Measurements from ENCODE around the gene RC3H1.

DNA sequence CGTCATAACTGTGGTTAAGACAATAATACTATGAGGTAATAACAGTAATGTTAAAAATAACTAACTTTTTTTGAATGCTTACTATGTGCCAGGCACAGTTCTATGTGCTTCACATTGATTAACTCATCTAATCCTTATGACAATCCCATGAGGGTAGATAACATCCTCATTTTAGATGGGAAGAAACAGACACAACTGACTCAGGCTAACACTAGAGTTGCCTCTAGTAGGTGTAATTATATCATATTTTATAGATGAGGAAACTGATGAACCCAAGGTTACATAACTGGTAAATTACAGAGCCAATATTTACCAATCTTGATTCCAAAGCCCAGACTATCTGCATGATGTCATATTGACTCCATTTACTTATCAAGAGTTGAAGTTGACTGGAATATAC, 128.5 kb downstream of the RC3H1 start:
- TF ChIP-seq NFRKB (IDR thresholded peaks at IDR 0.05; ENCODE audit: low read depth) (no peak), POLR2AphosphoS5 (IDR thresholded peaks at IDR 0.05; ENCODE audit: control insufficient read depth, insufficient read depth, low read depth, low read length) (no peak), SIN3A (IDR thresholded peaks at IDR 0.05; ENCODE audit: borderline replicate concordance in 2 of 2, control insufficient read depth in 1 of 2, low read depth in 2 of 2, low read length in 2 of 2) (no peak), ELF1 (tag; IDR thresholded peaks at IDR 0.05) (no peak), BHLHE40 (IDR thresholded peaks at IDR 0.05; ENCODE audit: low read length) (no peak), JUND (IDR thresholded peaks at IDR 0.05; ENCODE audit: borderline replicate concordance, low read depth, low read length) (no peak), JUND (tag; IDR thresholded peaks at IDR 0.05; ENCODE audit: borderline replicate concordance, low read depth, low read length) (no peak)
- TF ChIP-seq, protein P1, sequence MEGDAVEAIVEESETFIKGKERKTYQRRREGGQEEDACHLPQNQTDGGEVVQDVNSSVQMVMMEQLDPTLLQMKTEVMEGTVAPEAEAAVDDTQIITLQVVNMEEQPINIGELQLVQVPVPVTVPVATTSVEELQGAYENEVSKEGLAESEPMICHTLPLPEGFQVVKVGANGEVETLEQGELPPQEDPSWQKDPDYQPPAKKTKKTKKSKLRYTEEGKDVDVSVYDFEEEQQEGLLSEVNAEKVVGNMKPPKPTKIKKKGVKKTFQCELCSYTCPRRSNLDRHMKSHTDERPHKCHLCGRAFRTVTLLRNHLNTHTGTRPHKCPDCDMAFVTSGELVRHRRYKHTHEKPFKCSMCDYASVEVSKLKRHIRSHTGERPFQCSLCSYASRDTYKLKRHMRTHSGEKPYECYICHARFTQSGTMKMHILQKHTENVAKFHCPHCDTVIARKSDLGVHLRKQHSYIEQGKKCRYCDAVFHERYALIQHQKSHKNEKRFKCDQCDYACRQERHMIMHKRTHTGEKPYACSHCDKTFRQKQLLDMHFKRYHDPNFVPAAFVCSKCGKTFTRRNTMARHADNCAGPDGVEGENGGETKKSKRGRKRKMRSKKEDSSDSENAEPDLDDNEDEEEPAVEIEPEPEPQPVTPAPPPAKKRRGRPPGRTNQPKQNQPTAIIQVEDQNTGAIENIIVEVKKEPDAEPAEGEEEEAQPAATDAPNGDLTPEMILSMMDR (IDR thresholded peaks at IDR 0.05 in 2 of 3, conservative IDR thresholded peaks at IDR 0.05 in 1 of 3; ENCODE audit: insufficient read depth in 2 of 3, low read depth in 1 of 3, low read length in 3 of 3), result no peak
- TF ChIP-seq, protein P2, sequence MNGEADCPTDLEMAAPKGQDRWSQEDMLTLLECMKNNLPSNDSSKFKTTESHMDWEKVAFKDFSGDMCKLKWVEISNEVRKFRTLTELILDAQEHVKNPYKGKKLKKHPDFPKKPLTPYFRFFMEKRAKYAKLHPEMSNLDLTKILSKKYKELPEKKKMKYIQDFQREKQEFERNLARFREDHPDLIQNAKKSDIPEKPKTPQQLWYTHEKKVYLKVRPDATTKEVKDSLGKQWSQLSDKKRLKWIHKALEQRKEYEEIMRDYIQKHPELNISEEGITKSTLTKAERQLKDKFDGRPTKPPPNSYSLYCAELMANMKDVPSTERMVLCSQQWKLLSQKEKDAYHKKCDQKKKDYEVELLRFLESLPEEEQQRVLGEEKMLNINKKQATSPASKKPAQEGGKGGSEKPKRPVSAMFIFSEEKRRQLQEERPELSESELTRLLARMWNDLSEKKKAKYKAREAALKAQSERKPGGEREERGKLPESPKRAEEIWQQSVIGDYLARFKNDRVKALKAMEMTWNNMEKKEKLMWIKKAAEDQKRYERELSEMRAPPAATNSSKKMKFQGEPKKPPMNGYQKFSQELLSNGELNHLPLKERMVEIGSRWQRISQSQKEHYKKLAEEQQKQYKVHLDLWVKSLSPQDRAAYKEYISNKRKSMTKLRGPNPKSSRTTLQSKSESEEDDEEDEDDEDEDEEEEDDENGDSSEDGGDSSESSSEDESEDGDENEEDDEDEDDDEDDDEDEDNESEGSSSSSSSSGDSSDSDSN (IDR thresholded peaks at IDR 0.05; ENCODE audit: borderline replicate concordance in 1 of 2, low read depth in 2 of 2, low read length in 2 of 2), result no peak
- TF ChIP-seq, protein P3, sequence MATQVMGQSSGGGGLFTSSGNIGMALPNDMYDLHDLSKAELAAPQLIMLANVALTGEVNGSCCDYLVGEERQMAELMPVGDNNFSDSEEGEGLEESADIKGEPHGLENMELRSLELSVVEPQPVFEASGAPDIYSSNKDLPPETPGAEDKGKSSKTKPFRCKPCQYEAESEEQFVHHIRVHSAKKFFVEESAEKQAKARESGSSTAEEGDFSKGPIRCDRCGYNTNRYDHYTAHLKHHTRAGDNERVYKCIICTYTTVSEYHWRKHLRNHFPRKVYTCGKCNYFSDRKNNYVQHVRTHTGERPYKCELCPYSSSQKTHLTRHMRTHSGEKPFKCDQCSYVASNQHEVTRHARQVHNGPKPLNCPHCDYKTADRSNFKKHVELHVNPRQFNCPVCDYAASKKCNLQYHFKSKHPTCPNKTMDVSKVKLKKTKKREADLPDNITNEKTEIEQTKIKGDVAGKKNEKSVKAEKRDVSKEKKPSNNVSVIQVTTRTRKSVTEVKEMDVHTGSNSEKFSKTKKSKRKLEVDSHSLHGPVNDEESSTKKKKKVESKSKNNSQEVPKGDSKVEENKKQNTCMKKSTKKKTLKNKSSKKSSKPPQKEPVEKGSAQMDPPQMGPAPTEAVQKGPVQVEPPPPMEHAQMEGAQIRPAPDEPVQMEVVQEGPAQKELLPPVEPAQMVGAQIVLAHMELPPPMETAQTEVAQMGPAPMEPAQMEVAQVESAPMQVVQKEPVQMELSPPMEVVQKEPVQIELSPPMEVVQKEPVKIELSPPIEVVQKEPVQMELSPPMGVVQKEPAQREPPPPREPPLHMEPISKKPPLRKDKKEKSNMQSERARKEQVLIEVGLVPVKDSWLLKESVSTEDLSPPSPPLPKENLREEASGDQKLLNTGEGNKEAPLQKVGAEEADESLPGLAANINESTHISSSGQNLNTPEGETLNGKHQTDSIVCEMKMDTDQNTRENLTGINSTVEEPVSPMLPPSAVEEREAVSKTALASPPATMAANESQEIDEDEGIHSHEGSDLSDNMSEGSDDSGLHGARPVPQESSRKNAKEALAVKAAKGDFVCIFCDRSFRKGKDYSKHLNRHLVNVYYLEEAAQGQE (IDR thresholded peaks at IDR 0.05; ENCODE audit: borderline replicate concordance), result no peak
- TF ChIP-seq, protein P3 (CRISPR knock-in tag; IDR thresholded peaks at IDR 0.05; ENCODE audit: low read depth), result no peak

Data from K562 (cell line).